Measurements from ENCODE around the gene TMEM63B.
A peak's percentile ranks its signal among the peaks of the same experiment; 100 is the strongest.
"Not testable (repeated sequence)": the region's sequence is repeated elsewhere in the genome, so short reads cannot be mapped to it uniquely, and the experiment has no call there.

The TMEM63B gene

DNA sequence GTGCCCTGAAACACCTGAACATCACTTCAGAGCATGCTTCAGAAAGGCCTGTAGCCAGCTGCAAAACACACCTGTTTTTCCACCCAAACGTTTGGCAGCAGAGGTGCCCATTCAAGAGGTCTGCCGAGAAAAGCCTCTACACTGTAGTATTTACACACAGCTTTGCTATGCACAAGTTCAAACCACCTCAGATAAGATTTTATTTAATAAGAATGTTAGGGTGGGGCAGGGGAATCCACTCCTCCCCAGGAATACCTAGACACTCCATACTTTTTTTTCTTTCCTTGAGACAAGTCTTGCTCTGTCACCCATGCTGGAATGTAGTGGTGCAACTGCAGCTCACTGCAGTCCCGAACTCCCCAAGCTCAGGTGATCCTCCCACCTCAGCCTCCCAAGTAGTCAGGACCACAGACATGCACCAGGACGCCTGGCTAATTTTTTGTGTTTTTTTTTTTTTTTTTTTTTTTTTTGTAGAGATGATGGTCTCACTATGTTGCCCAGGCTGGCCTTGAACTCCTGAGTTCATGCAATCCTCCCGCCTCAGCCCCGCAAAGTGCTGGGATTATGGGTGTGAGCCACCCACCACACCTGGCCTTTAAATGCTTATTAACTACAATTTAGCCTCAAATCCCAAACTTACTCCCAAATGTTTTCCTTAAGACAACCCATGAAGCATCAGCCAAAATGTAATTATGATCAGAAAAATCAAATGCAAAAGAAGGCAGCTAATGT is 9.8 kb upstream of the TMEM63B start:
- no peak for DNase-seq

DNA sequence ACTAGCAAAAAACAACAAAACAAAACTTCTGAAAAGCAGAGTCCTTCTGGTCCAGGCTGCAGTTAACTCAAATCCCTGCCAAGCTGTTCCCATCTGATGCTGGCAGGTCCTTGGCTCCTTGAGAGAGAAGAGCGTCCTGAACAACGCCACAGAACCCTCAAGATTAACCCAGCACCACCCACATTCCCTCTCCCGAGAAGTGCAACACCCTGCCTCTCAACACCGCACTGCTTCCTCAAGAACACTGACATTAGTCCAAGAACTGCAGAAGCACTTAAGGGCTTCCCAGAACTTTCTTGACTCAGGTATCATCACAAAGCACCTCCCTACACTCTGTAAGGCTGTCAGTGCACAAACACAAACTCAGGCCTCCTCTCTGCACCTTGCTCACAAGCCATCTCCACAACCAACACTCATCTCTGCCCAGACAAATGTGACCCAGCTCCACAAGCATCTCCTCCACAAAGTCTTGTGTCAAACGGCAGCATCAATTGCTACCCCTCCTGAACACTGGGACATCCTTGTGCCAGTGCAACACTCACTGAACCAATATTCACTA is 7.6 kb upstream of the TMEM63B start:
- DNase-seq: no peak

DNA sequence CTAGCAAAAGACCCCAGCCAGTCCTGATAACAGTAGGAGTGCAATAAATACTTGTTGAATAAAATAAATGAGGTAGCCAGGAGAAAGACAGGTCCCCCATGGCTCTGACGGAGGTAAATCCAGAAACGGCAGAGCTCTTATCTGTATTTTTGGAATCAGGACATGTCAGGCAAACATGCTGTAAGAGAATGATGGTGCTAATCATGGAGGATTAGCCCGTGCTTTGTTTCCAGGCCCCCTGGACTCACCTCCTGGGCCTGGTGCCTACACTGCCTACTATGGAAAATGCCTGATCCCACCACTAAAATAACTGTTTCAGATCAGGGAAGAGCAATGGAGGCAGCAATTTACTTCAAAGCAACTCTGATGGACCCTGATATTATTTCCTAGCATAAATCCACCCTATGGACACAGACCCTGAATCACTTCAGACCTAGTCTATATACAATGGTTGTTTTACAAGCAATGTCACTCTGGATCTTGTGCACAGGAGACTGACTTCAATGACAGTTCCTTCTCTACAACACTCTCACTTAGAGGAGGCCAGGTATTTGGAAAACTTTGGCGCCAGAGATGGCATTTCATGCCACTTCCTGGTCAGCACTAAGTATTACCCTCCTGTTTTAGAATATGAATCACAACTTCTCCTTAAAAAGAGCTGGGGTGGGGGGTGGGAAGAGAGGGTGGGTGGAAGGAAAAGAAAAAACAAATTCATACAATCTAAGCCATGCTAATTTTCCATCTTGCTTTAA is 6.5 kb upstream of the TMEM63B start:
- DNase-seq: no peak

- no peak for DNase-seq
Observed at GRCh38 chr6:44122801-44123200, 4.6 kb upstream of the TMEM63B start.

- no peak for DNase-seq
Observed at GRCh38 chr6:44123544-44123943, 3.8 kb upstream of the TMEM63B start.

GRCh38 chr6:44126320-44127149 is 819 bp upstream of the TMEM63B start:
- peak in 7 of 14 donors; percentile 20 to 66 (median 40) for DNase-seq

GRCh38 chr6:44128020-44128917 is 915 bp downstream of the TMEM63B start:
- DNase-seq: peak in 7 of 14 donors; percentile 2 to 46 (median 33)

GRCh38 chr6:44129841-44130322 is 2.5 kb downstream of the TMEM63B start:
- DNase-seq: no peak

GRCh38 chr6:44131892-44132291 is 4.5 kb downstream of the TMEM63B start:
- no peak for DNase-seq

DNA sequence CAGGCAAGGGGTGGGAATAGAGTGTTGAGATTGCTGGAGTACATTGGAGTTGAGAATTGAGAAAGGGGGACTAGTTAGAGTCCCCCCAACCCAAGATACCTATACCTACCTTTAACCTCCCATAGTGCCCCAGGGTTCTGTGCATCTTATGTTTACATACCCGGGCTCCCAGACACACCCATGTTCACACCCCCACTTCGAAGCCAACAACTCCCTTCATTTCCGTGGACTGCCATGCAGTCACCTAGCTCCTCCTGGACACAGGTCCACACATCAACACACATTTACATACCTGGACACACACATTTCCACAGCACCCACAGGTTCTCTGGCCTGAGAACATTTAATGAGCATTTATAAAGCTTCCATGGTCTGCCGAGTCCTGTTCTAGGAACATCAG is 5.1 kb downstream of the TMEM63B start:
- DNase-seq: no peak

DNA sequence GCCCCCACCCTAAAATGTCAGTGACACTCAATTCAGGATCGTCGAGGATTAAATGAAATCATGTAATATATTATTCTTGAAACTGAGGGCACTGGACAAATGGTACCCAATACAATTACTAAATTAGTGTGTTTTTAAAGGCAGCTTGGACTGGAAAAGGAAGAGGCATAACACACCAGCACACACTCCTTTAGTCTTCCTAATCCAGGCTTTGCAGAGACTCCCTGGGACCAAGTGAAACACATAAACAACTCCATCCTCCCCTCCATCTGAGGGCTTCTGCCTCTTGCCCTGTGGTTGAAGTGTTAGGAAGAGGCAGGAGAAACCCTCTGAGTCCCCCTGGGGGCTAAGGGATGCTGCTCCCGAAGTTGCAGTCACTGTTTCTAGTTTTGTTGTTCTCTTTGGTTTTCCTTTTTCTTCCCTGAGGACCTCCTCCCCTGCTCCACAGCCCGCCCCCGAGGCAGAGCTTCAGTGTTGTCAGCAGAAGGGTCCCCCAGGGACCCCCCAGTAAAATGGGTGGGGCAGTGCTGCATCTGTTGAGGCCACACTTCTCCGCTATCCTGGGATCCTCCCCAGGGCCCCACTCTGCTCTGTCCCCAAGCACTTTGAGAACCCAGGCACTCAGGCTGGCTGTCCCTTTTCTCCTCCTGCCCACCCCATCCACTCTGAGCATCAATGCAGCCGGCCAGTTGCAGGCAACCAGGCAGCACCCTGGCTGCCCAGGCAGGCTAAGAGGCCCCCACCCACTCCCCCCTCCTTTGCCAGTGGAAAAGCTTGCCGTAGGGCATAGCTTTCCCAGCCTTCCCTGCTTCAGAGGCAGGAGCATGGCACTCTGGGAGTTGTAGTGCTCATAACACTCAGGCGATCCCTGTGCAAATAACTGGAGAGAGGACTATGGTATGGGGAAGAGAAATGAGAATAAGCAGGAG is 5.9 kb downstream of the TMEM63B start:
- peak in 10 of 14 donors; percentile 7 to 51 (median 34) for DNase-seq

- no peak for DNase-seq
Observed at GRCh38 chr6:44133981-44134711, 6.8 kb downstream of the TMEM63B start.

GRCh38 chr6:44135173-44135758 is 7.9 kb downstream of the TMEM63B start:
- no peak for DNase-seq

DNA sequence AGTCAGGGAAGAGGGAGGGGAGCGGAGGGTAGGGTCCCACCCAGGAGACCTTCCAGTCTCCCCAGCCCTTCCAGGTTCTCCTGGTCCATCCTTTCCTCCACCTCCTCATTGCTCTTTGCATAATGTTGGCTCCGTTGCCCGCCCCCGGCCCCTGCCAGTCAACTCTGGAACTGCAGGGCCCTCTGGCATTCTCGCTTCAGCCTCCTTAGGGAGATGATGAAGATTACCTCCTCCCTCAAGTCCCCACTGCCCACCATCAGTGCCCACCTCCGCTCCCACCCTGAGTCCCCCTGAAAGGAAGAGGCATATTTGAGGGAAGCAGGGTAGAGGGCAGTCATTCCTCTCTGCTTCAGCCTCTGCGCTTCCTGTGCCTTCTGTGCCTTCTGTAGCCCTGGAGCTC is 8.5 kb downstream of the TMEM63B start:
- no peak for DNase-seq

- no peak for DNase-seq
Observed at GRCh38 chr6:44138717-44139350, 11.5 kb downstream of the TMEM63B start.

DNA sequence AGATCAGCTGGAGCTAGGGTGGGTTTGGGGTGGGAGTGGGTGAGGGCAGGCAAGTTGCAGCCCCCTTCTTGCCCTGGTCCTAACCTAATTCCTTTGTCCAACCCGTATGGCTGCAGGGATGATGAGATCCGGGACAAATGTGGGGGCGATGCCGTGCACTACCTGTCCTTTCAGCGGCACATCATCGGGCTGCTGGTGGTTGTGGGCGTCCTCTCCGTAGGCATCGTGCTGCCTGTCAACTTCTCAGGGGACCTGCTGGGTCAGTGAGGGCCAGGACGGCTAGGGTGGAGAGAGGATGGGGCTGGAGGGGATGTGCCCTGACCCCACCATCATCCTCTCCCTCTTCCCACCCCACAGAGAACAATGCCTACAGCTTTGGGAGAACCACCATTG is 12.0 kb downstream of the TMEM63B start:
- DNase-seq: no peak

GRCh38 chr6:44142835-44143234 is 15.5 kb downstream of the TMEM63B start:
- no peak for DNase-seq

DNA sequence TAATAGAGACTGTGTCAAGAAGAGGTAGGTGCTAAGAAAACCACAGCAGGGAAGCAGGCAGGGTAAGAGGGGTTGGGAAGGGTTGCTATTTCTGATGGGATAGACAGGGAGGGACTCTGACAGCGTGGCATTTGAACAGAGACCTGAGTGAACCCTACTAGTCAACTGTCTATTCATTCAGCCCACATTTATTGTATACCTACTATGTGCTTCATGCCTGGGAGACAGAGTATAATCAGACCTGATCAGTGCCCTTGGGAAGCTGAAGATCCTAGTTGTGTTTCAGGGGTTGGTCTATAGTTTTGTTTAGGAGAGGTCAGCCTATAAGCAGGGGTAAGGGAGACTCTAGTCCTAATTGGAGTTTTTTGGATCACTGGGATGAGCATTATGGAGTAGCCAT is 16.4 kb downstream of the TMEM63B start:
- no peak for DNase-seq

GRCh38 chr6:44144536-44144935 is 17.2 kb downstream of the TMEM63B start:
- DNase-seq: not testable (repeated sequence)

Measured in C1 segment of cervical spinal cord (tissue), 14 donors.